ENCODE measurements around the gene RGS1. TPM values are rescaled to one million over a fixed set of nuclear protein-coding genes. Genes with fewer than 3 reads are reported as not detected.

Gene RGS1
- total and polyA plus RNA-seq, 2 of the 8 experiments (the other 6 are each of a cell fraction or from before 2014, with no cell fraction given): not detected

GRCh38 chr1:192592981-192593708 is 17.6 kb downstream of the RGS1 start:
- Histone ChIP-seq H4K91ac (replicated peaks; ENCODE audit: insufficient read length, low read length) (no peak overlapping the region), H2AK5ac (ENCODE audit: low read depth, low read length) (no peak overlapping the region), H3K9ac (replicated peaks in 1 of 4; ENCODE audit: extremely low read depth in 1 of 4, low read depth in 3 of 4, low read length in 3 of 4) (no peak overlapping the region), H3K27ac (ENCODE audit: low read depth, low read length) (no peak overlapping the region), H3K79me2 (ENCODE audit: control insufficient read depth in 1 of 2, insufficient read depth in 2 of 2, low read length in 2 of 2) (no peaks in the 10 kb centered on the region), H2BK5ac (ENCODE audit: low read depth, low read length) (no peak overlapping the region), H3K4ac (replicated peaks; ENCODE audit: insufficient read length, low read depth, low read length) (no peak overlapping the region), H3K4me3 (ENCODE audit: extremely low read depth in 1 of 4, insufficient read depth in 2 of 4, low read depth in 3 of 4, low read length in 4 of 4) (no peak overlapping the region), H4K5ac (ENCODE audit: insufficient read length, low read depth, low read length) (no peak overlapping the region), H4K8ac (ENCODE audit: extremely low read depth, insufficient read depth, low read length) (no peak overlapping the region), H3K9me3 (ENCODE audit: insufficient read depth in 2 of 2, low read depth in 1 of 2, low read length in 1 of 2) (no peaks in the 10 kb centered on the region), H3K23me2 (ENCODE audit: low read depth, low read length) (no peaks in the 10 kb centered on the region), H2BK20ac (ENCODE audit: low read length) (no peak overlapping the region), H2BK120ac (replicated peaks; ENCODE audit: low read depth, low read length) (no peak overlapping the region), H3K4me1 (replicated peaks in 1 of 4; ENCODE audit: control insufficient read depth in 3 of 4, insufficient read depth in 4 of 4, low read length in 3 of 4) (no peaks in the 10 kb centered on the region), H3K14ac (ENCODE audit: insufficient read length) (no peak overlapping the region), H3K18ac (ENCODE audit: extremely low read depth, low read length) (no peak overlapping the region), H3K79me1 (ENCODE audit: low read depth, low read length) (no peaks in the 10 kb centered on the region), H4K20me1 (replicated peaks in 1 of 2; ENCODE audit: control insufficient read depth in 1 of 2, insufficient read depth in 2 of 2, low read length in 2 of 2) (no peaks in the 10 kb centered on the region), H3K36me3 (ENCODE audit: control insufficient read depth in 2 of 4, insufficient read depth in 4 of 4, low read length in 3 of 4) (no peaks in the 10 kb centered on the region), H2BK12ac (ENCODE audit: low read depth, low read length) (no peak overlapping the region), H3K23ac (ENCODE audit: insufficient read length) (no peak overlapping the region), H3K4me2 (ENCODE audit: insufficient read depth in 1 of 2, low read depth in 2 of 2, low read length in 2 of 2) (no peak overlapping the region), H3K27me3 (replicated peaks in 1 of 4; ENCODE audit: control insufficient read depth in 3 of 4, extremely low read depth in 1 of 4, insufficient read depth in 3 of 4, low read length in 3 of 4) (no peaks in the 10 kb centered on the region), H2AFZ (ENCODE audit: low read length) (no peak overlapping the region), H2BK15ac (ENCODE audit: low read length) (no peak overlapping the region), H3K56ac (replicated peaks; ENCODE audit: insufficient read length, low read depth, low read length) (no peak overlapping the region)
- ChIA-PET CTCF (ENCODE audit: partially characterized antibody) (interaction anchor here (0.6 to 1.7 kb wide), 6 partner anchors 15 to 426 kb away, joined by 3 to 6 read pairs (median 3); no protein-coding TSS in a partner anchor), POLR2A (ENCODE audit: partially characterized antibody) (no interaction called here)
- 97% methylated on average over 2 of the region's 2 CpGs; no CpG with 5 or more reads in 1 of the 2 experiments for WGBS, 2 experiments (ENCODE audit: extremely low coverage in 1 of 2, insufficient coverage in 1 of 2, insufficient read length in 1 of 2, insufficient replicate concordance in 2 of 2, low coverage in 1 of 2, low lambda C conversion rate in 2 of 2, missing lambda C conversion rate in 1 of 2)
- FAIRE-seq: no peak
- DNase-seq (ENCODE audit: low read depth in 1 of 2, low spot score in 2 of 2): no peak
- no peak for TF ChIP-seq SAP30 (IDR thresholded peaks at IDR 0.05; ENCODE audit: insufficient read depth, insufficient replicate concordance, low read length)
- TF ChIP-seq BRCA1 (IDR thresholded peaks at IDR 0.05; ENCODE audit: low read depth, low read length): no peak
- no peak for TF ChIP-seq RNF2 (IDR thresholded peaks at IDR 0.05; ENCODE audit: borderline replicate concordance, low read depth, low read length, missing control alignments, poor library complexity, severe bottlenecking)
- TF ChIP-seq RFX5 (IDR thresholded peaks at IDR 0.05; ENCODE audit: borderline replicate concordance, low read depth, low read length): no peak
- no peak for TF ChIP-seq BACH1 (IDR thresholded peaks at IDR 0.05; ENCODE audit: low read length)
- no peak for TF ChIP-seq CBX5 (IDR thresholded peaks at IDR 0.05; ENCODE audit: low read depth, low read length)
- no peak for TF ChIP-seq GABPA (IDR thresholded peaks at IDR 0.05; ENCODE audit: borderline replicate concordance, insufficient read depth, low read length)
- no peak for TF ChIP-seq HDAC2 (IDR thresholded peaks at IDR 0.05; ENCODE audit: borderline replicate concordance in 1 of 2, low read depth in 2 of 2, low read length in 2 of 2)
- TF ChIP-seq JUND (IDR thresholded peaks at IDR 0.05; ENCODE audit: low read length): no peak
- TF ChIP-seq NRF1 (IDR thresholded peaks at IDR 0.05; ENCODE audit: low read depth, low read length): no peak
- TF ChIP-seq ATF3 (IDR thresholded peaks at IDR 0.05; ENCODE audit: insufficient read depth, low read depth, low read length): no peak
- no peak for TF ChIP-seq KDM5A (IDR thresholded peaks at IDR 0.05; ENCODE audit: low read length)
